ENCODE data around the gene DLK1.

The DLK1 gene

DNA sequence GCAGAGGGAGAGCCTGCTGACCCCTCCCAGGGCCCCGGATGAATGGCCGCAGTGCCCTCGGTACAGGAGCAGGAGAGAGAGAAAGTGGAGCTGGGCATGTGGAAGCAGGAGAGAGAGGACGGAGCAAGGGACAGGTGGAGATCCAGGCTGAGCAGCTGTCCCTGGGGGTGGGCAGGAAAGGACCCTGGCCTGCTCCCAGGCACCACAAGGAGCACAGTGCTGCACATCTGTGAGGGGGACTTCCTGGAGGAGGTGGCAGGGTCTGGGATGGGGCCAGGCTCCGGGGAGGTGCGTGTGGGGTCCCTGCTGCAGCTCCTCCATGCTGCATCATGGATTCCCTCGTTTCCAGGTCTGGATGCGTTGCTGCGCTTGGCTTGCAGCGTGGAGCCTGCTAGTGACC, 13.0 kb upstream of the DLK1 start:
- TF ChIP-seq POLR2A (IDR thresholded peaks at IDR 0.05; ENCODE audit: low read length) (no peak), GATA1 (IDR thresholded peaks at IDR 0.05; ENCODE audit: low read depth, low read length) (no peak)
- no peak for DNase-seq

DNA sequence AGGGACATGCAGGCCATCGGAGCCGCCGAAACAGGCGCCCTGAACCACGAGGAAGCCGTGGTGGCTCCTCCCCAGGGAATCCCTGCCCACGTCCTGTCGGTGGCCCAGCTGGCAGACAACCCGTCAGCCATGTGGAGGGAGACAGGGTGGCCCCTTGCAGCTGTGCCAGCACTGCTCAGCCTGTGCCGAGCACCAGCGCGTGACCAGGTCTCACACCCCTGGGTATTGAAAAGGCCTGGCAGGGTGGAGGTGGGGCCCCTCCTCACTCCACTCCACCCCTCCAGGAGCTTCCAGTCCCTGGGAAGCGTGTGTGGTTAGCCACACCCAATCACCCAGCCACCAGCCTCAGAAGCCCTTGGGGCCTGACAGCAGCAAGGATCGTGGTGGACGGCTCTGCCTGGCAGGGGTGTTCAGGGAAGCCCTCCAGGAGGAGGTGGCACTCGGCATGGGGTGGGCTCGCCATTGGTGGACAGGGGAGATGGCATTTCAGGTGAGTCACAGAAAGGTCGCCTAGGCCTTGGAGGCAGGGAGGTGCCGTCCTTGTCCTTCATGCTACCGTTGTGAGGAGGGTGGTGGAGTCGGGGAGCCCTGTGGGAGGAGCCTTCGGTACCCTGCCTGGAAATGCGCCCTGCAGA, 12.3 kb upstream of the DLK1 start:
- DNase-seq = no peak
- TF ChIP-seq POLR2A (IDR thresholded peaks at IDR 0.05; ENCODE audit: low read length) (no peak), GATA1 (IDR thresholded peaks at IDR 0.05; ENCODE audit: low read depth, low read length) (no peak)

DNA sequence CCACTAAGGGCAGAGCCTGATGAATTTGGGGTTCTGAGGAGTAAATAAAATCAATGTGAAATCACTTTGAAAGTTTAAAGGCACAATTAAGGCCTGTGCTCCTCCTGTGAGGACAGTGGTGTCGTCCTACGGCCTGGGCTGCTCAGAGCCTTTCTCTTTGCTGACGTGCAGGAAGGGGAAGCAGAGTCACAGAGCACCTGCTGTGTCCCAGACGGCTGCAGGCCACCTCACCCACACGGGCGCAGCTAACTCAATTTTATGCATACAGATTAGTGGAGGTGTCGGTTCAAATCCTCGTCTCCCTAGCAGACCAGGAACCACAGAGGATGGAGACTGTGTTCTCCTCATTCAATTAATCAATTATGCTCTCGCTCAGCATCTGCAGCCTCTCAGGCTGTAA, 11.4 kb upstream of the DLK1 start:
- DNase-seq = no peak
- no peak for TF ChIP-seq POLR2A (IDR thresholded peaks at IDR 0.05; ENCODE audit: low read length)
- TF ChIP-seq GATA1 (IDR thresholded peaks at IDR 0.05; ENCODE audit: low read depth, low read length) = no peak

DNA sequence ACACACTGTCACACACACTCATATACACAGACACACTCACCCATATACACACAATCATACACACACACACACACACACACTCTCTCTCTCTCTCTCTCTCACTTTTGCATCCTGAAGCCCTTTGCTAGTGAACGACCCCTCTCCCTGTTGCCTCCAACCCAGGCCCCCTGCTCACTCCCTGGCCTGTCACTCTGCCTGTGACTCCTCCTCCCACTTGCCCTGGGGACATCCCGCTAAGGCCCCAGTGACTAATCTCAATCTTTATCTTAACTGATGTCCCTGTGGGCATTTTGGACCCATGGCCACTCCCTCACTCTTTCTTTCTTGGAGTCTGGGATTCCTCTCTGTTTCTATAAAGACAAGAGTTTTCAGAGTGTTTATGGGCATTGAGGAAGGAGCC, 10.9 kb upstream of the DLK1 start:
- TF ChIP-seq POLR2A (IDR thresholded peaks at IDR 0.05; ENCODE audit: low read length) (no peak), GATA1 (IDR thresholded peaks at IDR 0.05; ENCODE audit: low read depth, low read length) (no peak)
- no peak for DNase-seq

DNA sequence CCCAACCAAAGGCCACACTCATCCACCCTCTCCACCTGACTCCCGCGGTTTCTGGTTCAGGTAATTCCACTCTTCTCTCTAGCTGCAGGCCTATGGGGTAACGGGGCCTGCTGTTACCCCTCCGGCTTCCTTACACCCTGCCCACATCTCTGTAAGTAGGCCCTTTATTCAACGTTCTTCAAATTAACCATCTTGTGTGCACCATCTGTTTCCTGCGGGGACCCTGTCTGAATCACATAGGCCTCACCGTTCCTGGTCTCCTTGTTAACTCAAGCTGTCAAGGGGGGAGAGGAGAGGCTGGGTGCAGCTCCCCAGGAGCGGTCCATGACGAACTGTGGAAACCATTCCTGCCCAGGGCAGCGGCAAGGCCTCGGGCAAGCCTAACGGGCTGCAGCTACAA, 9.3 kb upstream of the DLK1 start:
- no peak for DNase-seq
- TF ChIP-seq POLR2A (IDR thresholded peaks at IDR 0.05; ENCODE audit: low read length) = no peak
- TF ChIP-seq GATA1 (IDR thresholded peaks at IDR 0.05; ENCODE audit: low read depth, low read length) = no peak

DNA sequence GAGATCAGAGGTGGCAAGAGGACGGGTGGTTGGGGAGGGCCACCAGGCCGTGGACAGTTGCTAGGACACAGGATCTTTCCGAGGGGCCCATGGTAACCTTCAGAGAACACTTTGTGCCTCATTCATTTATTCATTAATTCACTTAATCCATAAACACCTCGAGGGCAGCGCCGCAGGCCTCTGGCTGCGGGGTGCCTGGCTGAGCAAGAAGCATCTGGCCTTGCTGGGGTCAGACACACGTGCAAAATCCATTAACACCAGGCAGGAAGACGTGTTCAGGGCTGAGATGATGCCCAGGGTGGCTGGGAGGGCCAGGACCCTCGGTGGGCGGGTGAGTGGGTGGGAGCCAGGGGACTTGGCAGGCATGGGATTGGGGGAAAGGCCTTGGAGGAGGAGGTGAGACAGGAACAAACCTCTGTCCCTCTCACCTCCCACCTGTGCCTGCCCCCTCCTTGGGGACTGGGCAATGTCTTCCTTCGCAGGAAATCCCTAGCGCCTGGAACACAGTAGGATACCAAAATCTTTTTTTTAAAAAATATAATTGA, 6.6 kb upstream of the DLK1 start:
- TF ChIP-seq GATA1 (IDR thresholded peaks at IDR 0.05; ENCODE audit: low read depth, low read length) = no peak
- TF ChIP-seq POLR2A (IDR thresholded peaks at IDR 0.05; ENCODE audit: low read length) = no peak
- no peak for DNase-seq

DNA sequence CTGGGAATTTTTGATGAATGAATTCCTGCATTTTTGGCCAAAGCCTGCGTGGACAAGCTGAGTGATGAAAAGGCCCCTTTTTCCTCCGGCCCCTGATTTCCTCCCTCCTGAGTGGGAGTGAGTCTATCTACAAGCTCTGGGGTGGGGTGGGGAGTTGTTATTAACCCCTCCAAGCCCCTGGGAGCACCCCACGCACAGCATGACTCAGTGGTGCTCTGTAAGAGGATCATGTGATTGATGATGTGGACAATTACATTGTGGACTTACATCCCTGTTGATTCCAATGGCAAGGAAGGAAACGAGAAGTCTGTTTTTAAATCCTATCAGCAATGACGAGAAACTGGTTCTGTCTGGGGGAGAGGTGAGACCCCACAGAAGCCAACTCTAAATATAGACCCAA, 5.1 kb upstream of the DLK1 start:
- no peak for DNase-seq
- TF ChIP-seq POLR2A (IDR thresholded peaks at IDR 0.05; ENCODE audit: low read length) = no peak
- TF ChIP-seq GATA1 (IDR thresholded peaks at IDR 0.05; ENCODE audit: low read depth, low read length) = no peak

DNA sequence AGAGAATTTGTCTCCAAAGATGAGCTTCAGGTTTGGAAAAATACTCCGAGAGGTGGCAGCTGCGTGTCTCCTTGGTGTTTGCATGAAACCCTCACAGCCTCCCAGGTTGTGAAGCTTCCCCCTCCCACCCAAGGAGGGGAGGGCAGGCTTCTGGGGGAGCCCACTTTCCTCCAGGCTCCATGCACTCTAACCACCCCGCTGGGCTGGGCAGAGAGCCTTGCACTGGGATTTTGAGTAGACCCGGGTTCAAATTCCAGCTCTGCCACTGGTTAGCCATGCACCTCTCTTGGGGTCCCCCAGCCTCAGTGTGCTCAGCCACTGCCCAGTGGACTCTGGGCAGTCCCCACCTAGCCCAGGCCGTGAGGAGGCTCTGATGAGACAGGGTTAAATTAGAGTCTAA, 4.3 kb upstream of the DLK1 start:
- no peak for DNase-seq
- TF ChIP-seq GATA1 (IDR thresholded peaks at IDR 0.05; ENCODE audit: low read depth, low read length) (no peak), POLR2A (IDR thresholded peaks at IDR 0.05; ENCODE audit: low read length) (no peak)

DNA sequence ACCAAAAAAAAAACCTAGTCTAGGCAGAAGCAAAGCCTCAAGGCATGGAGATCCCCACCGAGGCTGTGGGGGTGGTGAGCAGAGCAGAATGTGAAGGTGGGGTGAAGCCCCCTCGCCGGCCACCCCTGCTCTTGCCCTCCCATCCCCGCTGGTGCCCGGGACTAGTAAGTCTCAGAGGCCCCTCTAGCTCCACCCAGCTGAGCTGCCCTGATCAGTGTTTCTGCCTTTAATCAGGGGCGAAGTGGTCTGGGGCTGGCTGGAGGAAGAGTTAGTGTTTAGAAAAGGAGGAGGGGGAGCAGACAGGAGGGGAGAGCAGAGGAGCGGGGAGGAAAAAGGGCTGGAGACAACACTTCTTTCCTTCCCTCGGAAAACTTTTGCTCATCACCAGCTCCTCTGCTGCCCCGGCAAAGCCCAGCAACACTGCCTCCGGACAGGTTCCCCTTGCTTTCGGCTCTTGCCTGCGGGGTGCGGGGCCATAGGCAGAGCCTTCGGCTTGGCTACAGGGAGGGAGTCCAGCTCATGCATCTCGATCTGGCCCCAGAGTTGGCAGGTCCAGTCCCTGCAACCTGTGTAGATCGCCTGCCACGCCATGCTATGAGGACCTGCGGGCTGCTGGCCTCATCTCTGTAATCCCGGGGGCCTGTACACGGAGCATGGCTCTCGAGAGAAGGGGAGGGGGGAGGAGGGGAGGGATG, 3.4 kb upstream of the DLK1 start:
- TF ChIP-seq POLR2A (IDR thresholded peaks at IDR 0.05; ENCODE audit: low read length) (no peak), GATA1 (IDR thresholded peaks at IDR 0.05; ENCODE audit: low read depth, low read length) (no peak)
- no peak for DNase-seq

DNA sequence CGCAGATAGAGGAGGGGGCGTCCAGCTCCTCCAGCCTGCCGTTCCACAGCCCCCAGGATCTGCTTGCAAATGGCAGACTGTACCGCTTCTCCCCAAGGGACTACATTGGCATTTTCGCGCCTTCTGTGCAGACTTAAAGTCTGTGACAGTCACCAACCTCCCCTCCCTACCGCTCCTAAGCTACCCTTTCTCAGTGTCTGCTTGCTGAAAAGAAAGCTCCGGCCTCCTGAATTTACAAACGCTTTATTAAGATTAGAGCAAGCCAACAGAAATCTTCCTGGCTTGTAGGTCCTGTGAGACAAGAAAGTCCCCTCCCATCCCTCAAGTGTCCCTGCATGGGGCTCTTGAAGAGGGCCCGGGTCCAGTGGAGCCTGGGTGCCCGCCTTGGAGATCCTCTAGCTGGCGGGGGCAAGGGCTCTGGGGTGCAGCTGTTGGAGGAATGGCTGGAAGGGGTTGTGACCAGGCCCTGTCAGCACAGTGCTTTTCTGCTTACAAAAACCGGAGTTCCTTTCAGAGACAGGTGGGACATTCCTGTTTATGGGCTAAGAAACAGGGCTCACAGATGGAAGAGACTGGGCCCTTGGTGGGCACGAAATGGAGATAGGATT, 2.8 kb upstream of the DLK1 start:
- no peak for DNase-seq
- TF ChIP-seq GATA1 (IDR thresholded peaks at IDR 0.05; ENCODE audit: low read depth, low read length) = no peak
- TF ChIP-seq POLR2A (IDR thresholded peaks at IDR 0.05; ENCODE audit: low read length) = no peak

DNA sequence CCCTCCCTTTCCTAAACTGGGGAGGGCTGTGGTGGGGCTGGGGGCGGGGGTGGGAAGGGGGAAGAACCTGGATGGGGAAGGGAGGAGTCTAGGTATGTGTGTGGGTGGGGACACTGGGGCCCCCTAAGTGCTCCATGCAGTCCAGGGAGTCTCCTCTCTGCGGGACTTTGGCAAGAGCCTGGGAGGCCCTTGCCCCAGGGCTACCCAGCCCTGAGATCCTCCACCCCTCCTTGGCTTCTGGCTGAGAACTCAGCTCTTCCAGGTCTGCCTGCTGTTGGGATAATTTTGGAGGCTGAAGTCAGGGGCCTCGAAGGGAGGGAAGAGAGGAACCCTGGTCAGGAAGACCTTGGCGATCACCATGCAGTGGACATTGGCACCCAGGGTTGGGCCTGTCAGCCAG, 2.2 kb upstream of the DLK1 start:
- DNase-seq = no peak
- TF ChIP-seq GATA1 (IDR thresholded peaks at IDR 0.05; ENCODE audit: low read depth, low read length) (no peak), POLR2A (IDR thresholded peaks at IDR 0.05; ENCODE audit: low read length) (no peak)

DNA sequence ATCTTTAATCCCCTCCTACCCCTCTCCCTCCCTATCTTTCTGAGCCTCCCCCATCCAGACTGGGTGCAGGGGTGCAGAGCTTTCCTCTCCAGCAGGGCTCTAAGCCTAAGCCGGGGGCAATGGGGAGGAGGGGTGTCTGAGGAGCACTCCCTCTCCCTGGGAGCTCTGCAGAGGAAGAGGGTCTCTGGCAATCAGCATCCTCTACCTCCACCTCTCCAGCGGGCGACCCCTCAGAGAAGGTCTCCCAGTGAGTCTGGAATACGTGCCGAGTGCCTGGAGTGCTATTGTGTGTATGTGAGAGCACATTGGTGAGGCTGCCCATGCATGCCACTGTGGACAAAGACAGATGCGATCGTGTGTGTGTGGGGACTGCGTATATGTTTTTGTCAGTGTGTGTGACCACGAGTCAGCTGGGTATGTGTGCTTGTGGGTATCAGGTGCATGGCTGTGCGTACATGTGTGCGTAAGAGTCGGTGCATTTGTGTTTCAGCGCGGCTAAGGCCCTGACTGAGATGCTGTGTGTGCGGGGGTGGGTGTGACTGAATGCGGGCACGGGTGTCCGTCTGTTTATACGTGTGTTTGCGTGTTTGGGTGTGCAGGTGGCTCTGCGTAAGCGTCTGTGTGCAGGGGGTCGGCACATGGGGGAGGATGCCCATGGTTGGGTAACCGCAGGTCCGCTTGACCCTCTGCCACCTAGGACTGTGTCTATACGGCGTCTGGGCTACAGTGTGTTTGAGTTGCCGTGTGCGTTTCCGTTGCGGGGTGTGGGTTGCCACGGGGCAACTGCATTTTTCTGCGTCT, 905 bp upstream of the DLK1 start:
- TF ChIP-seq POLR2A (IDR thresholded peaks at IDR 0.05; ENCODE audit: low read length) = no peak
- TF ChIP-seq GATA1 (IDR thresholded peaks at IDR 0.05; ENCODE audit: low read depth, low read length) = no peak
- DNase-seq = no peak

DNA sequence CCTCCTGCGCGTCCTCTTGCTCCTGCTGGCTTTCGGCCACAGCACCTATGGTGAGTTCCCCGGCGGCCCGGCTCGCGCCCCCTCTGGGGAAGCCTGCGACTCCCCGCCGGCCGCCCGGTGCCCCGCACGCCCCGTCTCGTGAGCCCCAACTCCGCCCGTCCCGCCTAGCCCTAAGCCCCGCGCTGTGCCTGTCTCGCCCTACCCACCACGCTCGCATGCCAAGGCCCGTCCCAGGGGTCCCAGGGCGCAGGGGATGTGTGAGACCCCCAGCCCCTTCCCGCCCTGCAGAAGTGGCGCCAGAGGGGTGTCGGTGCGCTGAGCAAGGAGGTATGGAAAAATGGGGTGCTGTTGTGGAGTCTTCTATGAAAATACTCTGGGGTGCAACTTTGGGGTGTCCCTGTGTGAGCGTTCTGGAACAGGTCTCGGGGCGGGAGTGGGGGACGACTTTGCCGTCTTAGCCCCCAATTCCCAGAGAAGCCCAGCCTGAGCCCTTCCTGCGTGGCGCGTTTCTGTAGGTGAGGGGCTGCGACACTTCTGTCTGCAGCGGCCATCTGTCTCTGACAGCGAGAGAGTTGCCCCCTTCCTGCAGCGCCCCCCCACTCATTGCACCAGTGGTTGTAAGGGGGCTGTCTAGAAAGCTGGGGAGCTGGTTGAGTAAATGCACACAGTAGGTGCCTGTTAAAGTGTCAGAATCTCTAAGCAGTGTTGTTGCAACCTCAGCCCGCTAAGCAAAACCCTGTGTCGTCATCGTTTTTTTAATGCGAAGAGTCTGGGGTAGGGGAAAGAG, 587 bp downstream of the DLK1 start:
- TF ChIP-seq GATA1 (IDR thresholded peaks at IDR 0.05; ENCODE audit: low read depth, low read length) (no peak), POLR2A (IDR thresholded peaks at IDR 0.05; ENCODE audit: low read length) (no peak)
- DNase-seq = no peak
